HepG2 (cell line): Measurements from ENCODE around the gene RBCK1. TPM values are rescaled to one million over a fixed set of nuclear protein-coding genes. Genes with fewer than 3 reads are reported as not detected.

ENCODE experiments used
- AGO1 ChIP-seq: fragments of 200-400 bp; formaldehyde crosslinking; IDR thresholded peaks from 2 replicates; pipeline ENCODE4 v1.6.1; 2017; ENCODE audit warnings: mild to moderate bottlenecking, low read depth, low read length, moderate library complexity; ENCODE audit not compliant: poor library complexity, severe bottlenecking
- ETV6 ChIP-seq: sonication (generic); formaldehyde crosslinking; conservative IDR thresholded peaks from 2 replicates; pipeline ENCODE4 v1.4.0; 2020; ENCODE audit warnings: missing genetic modification reagents
- FOSL1 ChIP-seq: sonication (generic); formaldehyde crosslinking; IDR thresholded peaks from 2 replicates; pipeline ENCODE4 v1.9.0; 2021; ENCODE audit warnings: missing genetic modification reagents, borderline replicate concordance
- GPN1 ChIP-seq: sonication (generic); formaldehyde crosslinking; IDR thresholded peaks from 2 replicates; pipeline ENCODE4 v1.5.1; 2020; ENCODE audit warnings: missing genetic modification reagents, borderline replicate concordance
- HMG20B ChIP-seq: conservative IDR thresholded peaks from 2 replicates; pipeline ENCODE4 v1.6.1; 2016; ENCODE audit warnings: missing genetic modification reagents, missing compliant biosample characterization
- KDM2A ChIP-seq: sonication (generic); formaldehyde crosslinking; IDR thresholded peaks from 2 replicates; pipeline ENCODE4 v1.4.0; 2020; ENCODE audit warnings: low read depth, missing genetic modification reagents, borderline replicate concordance
- KDM6A ChIP-seq: IDR thresholded peaks from 2 replicates; pipeline ENCODE4 v1.6.1; 2016; ENCODE audit warnings: low read depth
- PAX8 ChIP-seq: sonication (generic); formaldehyde crosslinking; IDR thresholded peaks from 2 replicates; pipeline ENCODE4 v1.8.0; 2022; ENCODE audit warnings: mild to moderate bottlenecking, missing genetic modification reagents, borderline replicate concordance
- PLSCR1 ChIP-seq: sonication (generic); formaldehyde crosslinking; IDR thresholded peaks from 2 replicates; pipeline ENCODE4 v1.5.0; 2020; ENCODE audit warnings: missing genetic modification reagents, mild to moderate bottlenecking, borderline replicate concordance
- PRMT3 ChIP-seq: sonication (generic); formaldehyde crosslinking; IDR thresholded peaks from 2 replicates; pipeline ENCODE4 v1.8.1; 2022; ENCODE audit warnings: low read depth, mild to moderate bottlenecking, moderate library complexity, missing genetic modification reagents, borderline replicate concordance
- RBFOX2 ChIP-seq: fragments of 200-400 bp; formaldehyde crosslinking; IDR thresholded peaks from 2 replicates; pipeline ENCODE4 v1.6.1; 2017; ENCODE audit warnings: low read depth, mild to moderate bottlenecking, low read length
- RNF2 ChIP-seq: fragments of 450-650 bp; conservative IDR thresholded peaks from 2 replicates; pipeline ENCODE4 v1.6.1; 2016; ENCODE audit warnings: low read depth
- TFDP2 ChIP-seq: sonication (generic); formaldehyde crosslinking; IDR thresholded peaks from 2 replicates; pipeline ENCODE4 v1.4.0; 2020; ENCODE audit warnings: missing genetic modification reagents
- YEATS4 ChIP-seq: sonication (generic); formaldehyde crosslinking; IDR thresholded peaks from 2 replicates; pipeline ENCODE4 v1.4.0; 2020; ENCODE audit warnings: missing genetic modification reagents, borderline replicate concordance
- ZFP36L1 ChIP-seq: sonication (generic); formaldehyde crosslinking; IDR thresholded peaks from 2 replicates; pipeline ENCODE4 v1.8.0; 2022; ENCODE audit warnings: mild to moderate bottlenecking, missing genetic modification reagents, moderate library complexity
- ZFYVE20 ChIP-seq: sonication (generic); formaldehyde crosslinking; IDR thresholded peaks from 2 replicates; pipeline ENCODE4 v1.8.0; 2023; ENCODE audit warnings: low read depth, mild to moderate bottlenecking, moderate library complexity, missing genetic modification reagents, borderline replicate concordance
- ZKSCAN1 ChIP-seq: fragments of 150-350 bp; IDR thresholded peaks from 2 replicates; pipeline ENCODE4 v1.6.1; 2014; ENCODE audit warnings: low read length
- ZKSCAN5 ChIP-seq: sonication (generic); formaldehyde crosslinking; IDR thresholded peaks from 2 replicates; pipeline ENCODE4 v1.5.1; 2020; ENCODE audit warnings: mild to moderate bottlenecking, missing genetic modification reagents
- ZNF235 ChIP-seq: sonication (generic); formaldehyde crosslinking; IDR thresholded peaks from 2 replicates; pipeline ENCODE4 v1.8.1; 2023; ENCODE audit warnings: mild to moderate bottlenecking, missing genetic modification reagents, borderline replicate concordance
- ZNF530 ChIP-seq: sonication (generic); formaldehyde crosslinking; IDR thresholded peaks from 2 replicates; pipeline ENCODE4 v1.5.0; 2020; ENCODE audit warnings: low read depth, mild to moderate bottlenecking, missing genetic modification reagents
- ZNF607 ChIP-seq: sonication (generic); formaldehyde crosslinking; IDR thresholded peaks from 2 replicates; pipeline ENCODE4 v1.5.1; 2020; ENCODE audit warnings: missing genetic modification reagents, mild to moderate bottlenecking, borderline replicate concordance
- polyA plus RNA-seq, 8 experiments: library from polyadenylated mRNA; depleted of rRNA in 3 of 8; stranded (reverse) in 7 of 8; unstranded in 1 of 8; fragments of >200 nt; fragmentation: Illumina TruSeq in 4 of 8; extraction: Trizol in 4 of 8; gene quantifications; 2 replicates each; pipeline versions ENCODE4 v1.2.1 to v1.2.3, GENCODE V29; 2011 to 2016; ENCODE audit warnings: low read depth in 4 of 8, missing spikeins in 1 of 8, mixed read lengths in 1 of 8; ENCODE audit not compliant: insufficient read depth in 1 of 8
- total RNA-seq, 5 experiments: library from RNA; depleted of rRNA; stranded (reverse); fragments of >200 nt; fragmentation: Illumina TruSeq; extraction: Trizol; gene quantifications; 2 replicates each; pipeline ENCODE4 v1.2.3, GENCODE V29; 2016; ENCODE audit warnings: low read depth in 1 of 5
- TF ChIP-seq, protein P1 (sequence below): sonication (generic); formaldehyde crosslinking; IDR thresholded peaks from 2 replicates; pipeline ENCODE4 v1.5.0; 2020; ENCODE audit warnings: missing genetic modification reagents
- TF ChIP-seq, protein P2 (sequence below): sonication (generic); formaldehyde crosslinking; IDR thresholded peaks from 2 replicates; pipeline ENCODE4 v1.8.1; 2023; ENCODE audit warnings: mild to moderate bottlenecking, missing genetic modification reagents
- TF ChIP-seq, protein P3 (sequence below): sonication (generic); formaldehyde crosslinking; IDR thresholded peaks from 2 replicates; pipeline ENCODE4 v1.8.0; 2022; ENCODE audit warnings: low read depth, missing genetic modification reagents

RBCK1 gene
- total and polyA plus RNA-seq, 2 of the 13 experiments (the other 11 are each of a cell fraction or from before 2014, with no cell fraction given), result 149 to 215 TPM

DNA sequence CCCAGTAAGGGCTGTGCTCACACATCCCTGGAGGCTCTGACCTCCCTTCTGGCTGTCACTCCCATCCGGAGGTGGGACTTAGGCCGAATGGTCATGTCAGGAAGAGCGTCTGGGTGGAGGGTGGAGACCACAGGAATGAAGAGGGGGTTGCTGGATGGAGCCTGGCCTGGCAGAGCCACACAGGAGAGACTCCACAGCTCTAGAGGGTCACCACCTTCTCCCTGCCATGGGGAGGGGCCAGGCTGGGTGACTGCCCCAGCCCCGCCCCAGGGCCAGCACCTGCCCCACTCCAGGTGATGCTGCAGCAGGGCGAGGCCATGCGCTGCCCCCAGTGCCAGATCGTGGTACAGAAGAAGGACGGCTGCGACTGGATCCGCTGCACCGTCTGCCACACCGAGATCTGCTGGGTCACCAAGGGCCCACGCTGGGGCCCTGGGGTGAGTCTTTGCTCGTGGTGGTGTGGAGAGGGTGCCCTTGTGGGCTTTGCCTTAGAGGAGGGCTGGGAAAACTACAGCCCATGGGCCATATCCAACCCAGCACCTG is 20.6 kb downstream of the RBCK1 start (continued):
- no peak for TF ChIP-seq GPN1 (CRISPR knock-in tag)
- no peak for TF ChIP-seq ZNF235
- 0 out of 2 replicates have a peak, but pooled peaks have one; percentile 9 for TF ChIP-seq KDM2A (CRISPR knock-in tag)
- TF ChIP-seq ETV6 (CRISPR knock-in tag), result no peak
- TF ChIP-seq HMG20B (CRISPR knock-in tag), result no peak
- no peak for TF ChIP-seq FOSL1
- no peak for TF ChIP-seq RNF2
- TF ChIP-seq RBFOX2, result peak; percentile 69
- TF ChIP-seq ZFYVE20 (CRISPR knock-in tag), result no peak
- no peak for TF ChIP-seq PRMT3 (CRISPR knock-in tag)
- no peak for TF ChIP-seq KDM6A (CRISPR knock-in tag)
- TF ChIP-seq YEATS4 (CRISPR knock-in tag), result no peak
- peak; percentile 72 for TF ChIP-seq AGO1
- no peak for TF ChIP-seq ZNF530 (CRISPR knock-in tag)
- no peak for TF ChIP-seq ZKSCAN1
- TF ChIP-seq ZKSCAN5 (CRISPR knock-in tag), result no peak
- no peak for TF ChIP-seq TFDP2 (CRISPR knock-in tag)
- no peak for TF ChIP-seq ZFP36L1 (CRISPR knock-in tag)
- TF ChIP-seq, protein P1, sequence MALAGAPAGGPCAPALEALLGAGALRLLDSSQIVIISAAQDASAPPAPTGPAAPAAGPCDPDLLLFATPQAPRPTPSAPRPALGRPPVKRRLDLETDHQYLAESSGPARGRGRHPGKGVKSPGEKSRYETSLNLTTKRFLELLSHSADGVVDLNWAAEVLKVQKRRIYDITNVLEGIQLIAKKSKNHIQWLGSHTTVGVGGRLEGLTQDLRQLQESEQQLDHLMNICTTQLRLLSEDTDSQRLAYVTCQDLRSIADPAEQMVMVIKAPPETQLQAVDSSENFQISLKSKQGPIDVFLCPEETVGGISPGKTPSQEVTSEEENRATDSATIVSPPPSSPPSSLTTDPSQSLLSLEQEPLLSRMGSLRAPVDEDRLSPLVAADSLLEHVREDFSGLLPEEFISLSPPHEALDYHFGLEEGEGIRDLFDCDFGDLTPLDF, result no peak
- TF ChIP-seq PAX8, result no peak
- TF ChIP-seq PLSCR1 (CRISPR knock-in tag), result no peak
- no peak for TF ChIP-seq ZNF607
- TF ChIP-seq, protein P2, sequence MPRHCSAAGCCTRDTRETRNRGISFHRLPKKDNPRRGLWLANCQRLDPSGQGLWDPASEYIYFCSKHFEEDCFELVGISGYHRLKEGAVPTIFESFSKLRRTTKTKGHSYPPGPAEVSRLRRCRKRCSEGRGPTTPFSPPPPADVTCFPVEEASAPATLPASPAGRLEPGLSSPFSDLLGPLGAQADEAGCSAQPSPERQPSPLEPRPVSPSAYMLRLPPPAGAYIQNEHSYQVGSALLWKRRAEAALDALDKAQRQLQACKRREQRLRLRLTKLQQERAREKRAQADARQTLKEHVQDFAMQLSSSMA, result no peak
- TF ChIP-seq, protein P3, sequence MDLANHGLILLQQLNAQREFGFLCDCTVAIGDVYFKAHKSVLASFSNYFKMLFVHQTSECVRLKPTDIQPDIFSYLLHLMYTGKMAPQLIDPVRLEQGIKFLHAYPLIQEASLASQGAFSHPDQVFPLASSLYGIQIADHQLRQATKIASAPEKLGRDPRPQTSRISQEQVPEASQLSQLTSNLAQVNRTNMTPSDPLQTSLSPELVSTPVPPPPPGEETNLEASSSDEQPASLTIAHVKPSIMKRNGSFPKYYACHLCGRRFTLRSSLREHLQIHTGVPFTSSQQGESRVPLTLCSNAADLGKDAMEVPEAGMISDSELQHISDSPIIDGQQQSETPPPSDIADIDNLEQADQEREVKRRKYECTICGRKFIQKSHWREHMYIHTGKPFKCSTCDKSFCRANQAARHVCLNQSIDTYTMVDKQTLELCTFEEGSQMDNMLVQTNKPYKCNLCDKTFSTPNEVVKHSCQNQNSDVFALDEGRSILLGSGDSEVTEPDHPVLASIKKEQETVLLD (CRISPR knock-in tag), result no peak
